GM12891 (cell line): ENCODE measurements around the gene OSER1.
A peak's percentile ranks its signal among the peaks of the same experiment; 100 is the strongest.

ENCODE experiments used
- DNase-seq: peaks from one replicate; pipeline ENCODE4 v3.0.0; 2011; ENCODE audit warnings: low spot score; ENCODE audit not compliant: insufficient read length
- FAIRE-seq: peaks from 2 replicates; lab custom pipeline; 2011; peaks lifted over from hg19 to GRCh38; lab: Jason Lieb, UNC
- PAX5 ChIP-seq: IDR thresholded peaks from 2 replicates; pipeline ENCODE4 v1.6.1; 2011; ENCODE audit warnings: low read length, moderate library complexity, mild to moderate bottlenecking; ENCODE audit not compliant: insufficient read depth, severe bottlenecking
- POLR2A ChIP-seq: IDR thresholded peaks from 2 replicates; pipeline ENCODE4 v1.6.1; 2011; ENCODE audit warnings: low read depth, low read length, control low read depth
- POLR2AphosphoS5 ChIP-seq: IDR thresholded peaks from 2 replicates; pipeline ENCODE4 v1.6.1; 2011; ENCODE audit warnings: low read depth, low read length, control low read depth
- POU2F2 ChIP-seq: IDR thresholded peaks from 2 replicates; pipeline ENCODE4 v1.6.1; 2011; ENCODE audit warnings: low read depth, mild to moderate bottlenecking, control low read depth, low read length, moderate library complexity
- SPI1 ChIP-seq: IDR thresholded peaks from 2 replicates; pipeline ENCODE4 v1.6.1; 2011; ENCODE audit warnings: low read depth, low read length, control low read depth
- TAF1 ChIP-seq: IDR thresholded peaks from 2 replicates; pipeline ENCODE4 v1.6.1; 2011; ENCODE audit warnings: low read depth, low read length, control low read depth

Gene OSER1

GRCh38 chr20:44218446-44218845, 7.9 kb upstream of the OSER1 start:
- FAIRE-seq (no peak), DNase-seq (no peak)
- TF ChIP-seq SPI1 (peak; percentile 12; the same call in 1 of the 2 replicates), POLR2A (no peak), PAX5 (no peak), TAF1 (no peak)

- no peak for TF ChIP-seq TAF1
- no peak for TF ChIP-seq POU2F2
- no peak for TF ChIP-seq POLR2A
- TF ChIP-seq PAX5, result no peak
- TF ChIP-seq SPI1, result no peak
- TF ChIP-seq POLR2AphosphoS5, result no peak
- DNase-seq (no peak), FAIRE-seq (peak; percentile 85)
Measured at GRCh38 chr20:44217342-44218092, 6.9 kb upstream of the OSER1 start.

DNA sequence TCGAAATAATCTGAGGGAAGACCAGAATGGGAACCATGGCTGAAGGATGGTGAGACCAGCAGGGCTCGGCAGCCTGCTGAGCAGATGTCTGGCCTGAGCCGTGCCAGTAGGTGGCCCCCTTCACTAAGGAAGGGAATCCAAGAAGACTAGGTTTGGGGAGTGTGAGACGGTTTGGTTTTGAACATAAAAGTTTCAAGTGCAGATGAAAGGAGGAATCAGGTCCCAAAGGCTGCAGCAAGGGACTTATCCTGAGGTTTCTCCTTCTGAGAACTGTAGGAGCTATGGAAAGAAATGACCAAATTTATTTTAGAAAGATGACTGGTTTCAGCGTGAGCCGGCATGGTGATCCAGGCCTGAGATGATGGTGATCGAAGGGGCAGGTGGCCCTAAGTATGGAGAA, 4.6 kb upstream of the OSER1 start:
- FAIRE-seq (peak; percentile 77), DNase-seq (peak; percentile 20)
- no peak for TF ChIP-seq PAX5
- no peak for TF ChIP-seq POU2F2

DNA sequence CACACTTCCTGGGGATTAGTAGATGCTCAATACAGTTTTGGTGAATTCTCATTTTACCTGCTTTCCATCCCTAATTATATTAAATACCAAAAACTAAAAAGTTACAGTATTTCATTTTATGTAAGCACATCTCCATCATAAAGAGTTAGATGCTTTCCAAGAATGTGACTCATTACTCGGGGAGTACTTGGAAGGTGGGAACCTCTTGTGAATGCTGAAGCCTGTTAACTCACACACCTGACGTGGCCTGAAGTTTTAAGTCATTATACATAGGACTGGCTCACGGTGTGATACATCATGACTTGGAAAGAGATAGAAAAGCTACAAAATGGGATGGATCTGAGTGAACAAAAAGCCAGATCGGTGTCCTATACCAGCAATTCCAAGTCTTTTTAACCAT, 2.2 kb upstream of the OSER1 start:
- TF ChIP-seq SPI1, result no peak
- TF ChIP-seq PAX5, result no peak
- no peak for TF ChIP-seq POLR2A
- no peak for TF ChIP-seq POU2F2
- no peak for TF ChIP-seq TAF1
- no peak for DNase-seq
- no peak for FAIRE-seq

- FAIRE-seq (no peak), DNase-seq (no peak)
- TF ChIP-seq TAF1, result 0 out of 2 replicates have a peak, but pooled peaks have one; percentile 61
- no peak for TF ChIP-seq POLR2A
Measured at GRCh38 chr20:44211177-44212039, 837 bp upstream of the OSER1 start.

DNA sequence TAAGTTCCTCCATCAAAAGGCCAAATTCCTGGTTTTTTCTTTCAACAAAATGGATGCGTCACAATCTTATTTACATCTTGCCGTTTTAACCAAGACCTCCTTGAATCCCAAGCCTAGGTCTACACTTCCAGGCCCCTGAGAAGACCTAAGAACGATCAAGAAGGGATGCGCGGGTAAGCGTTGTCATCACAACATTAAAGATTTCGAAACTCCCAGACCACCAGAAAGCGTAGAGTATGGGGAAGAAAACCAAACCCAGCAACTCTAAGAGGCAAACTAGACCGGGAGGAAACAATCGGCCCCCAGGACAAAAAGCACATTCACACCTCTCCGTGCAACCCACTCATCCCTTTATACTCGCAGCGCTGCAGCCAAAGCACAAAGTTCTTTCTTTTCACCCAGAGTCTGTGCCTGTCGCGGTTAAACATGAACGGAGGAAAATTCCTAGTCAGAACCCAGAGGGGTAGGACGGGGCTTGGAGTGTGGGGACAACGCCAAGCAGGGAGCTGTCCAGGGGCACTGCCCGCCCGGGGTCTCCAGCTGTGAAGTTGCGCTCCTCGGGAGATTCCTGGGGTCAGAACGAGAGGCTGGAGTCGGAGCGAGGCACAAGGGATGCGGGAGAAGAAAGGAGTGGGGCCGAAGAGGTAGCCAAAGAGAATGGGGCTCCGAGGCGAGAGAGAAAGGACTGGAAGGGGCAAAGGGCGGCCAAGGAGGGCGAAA, 725 bp downstream of the OSER1 start:
- no peak for DNase-seq
- no peak for FAIRE-seq
- TF ChIP-seq SPI1 (no peak; the same call in 1 of the 2 replicates), PAX5 (no peak), POLR2AphosphoS5 (no peak), POLR2A (no peak), POU2F2 (no peak), TAF1 (no peak)

- no peak for DNase-seq
- TF ChIP-seq TAF1 (no peak), POLR2A (no peak), PAX5 (no peak), POU2F2 (no peak), SPI1 (no peak), POLR2AphosphoS5 (no peak)
- FAIRE-seq, result peak; percentile 40
Measured at GRCh38 chr20:44208770-44209169, 1.8 kb downstream of the OSER1 start.

DNA sequence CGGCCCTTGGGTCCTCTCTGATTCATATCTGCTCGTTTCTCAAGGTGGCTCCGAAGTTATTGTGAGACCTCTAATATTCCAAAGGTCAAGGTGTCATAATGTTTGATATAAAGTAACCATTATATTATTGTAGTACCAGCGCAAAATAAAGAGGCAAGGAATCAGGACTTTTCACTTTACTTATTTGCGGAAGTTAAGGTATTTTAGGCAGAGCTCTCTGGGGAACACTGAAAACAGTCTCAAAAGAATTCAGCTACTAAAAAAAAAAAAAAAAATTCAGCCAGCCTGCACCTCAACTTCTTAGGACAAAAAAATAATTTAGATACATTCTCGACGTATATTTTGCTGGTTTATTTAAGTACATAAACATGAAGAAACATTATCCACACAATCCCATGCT, 2.4 kb downstream of the OSER1 start:
- no peak for FAIRE-seq
- no peak for DNase-seq
- TF ChIP-seq TAF1 (no peak), POLR2AphosphoS5 (no peak), POLR2A (no peak), SPI1 (no peak), PAX5 (no peak), POU2F2 (no peak)

DNA sequence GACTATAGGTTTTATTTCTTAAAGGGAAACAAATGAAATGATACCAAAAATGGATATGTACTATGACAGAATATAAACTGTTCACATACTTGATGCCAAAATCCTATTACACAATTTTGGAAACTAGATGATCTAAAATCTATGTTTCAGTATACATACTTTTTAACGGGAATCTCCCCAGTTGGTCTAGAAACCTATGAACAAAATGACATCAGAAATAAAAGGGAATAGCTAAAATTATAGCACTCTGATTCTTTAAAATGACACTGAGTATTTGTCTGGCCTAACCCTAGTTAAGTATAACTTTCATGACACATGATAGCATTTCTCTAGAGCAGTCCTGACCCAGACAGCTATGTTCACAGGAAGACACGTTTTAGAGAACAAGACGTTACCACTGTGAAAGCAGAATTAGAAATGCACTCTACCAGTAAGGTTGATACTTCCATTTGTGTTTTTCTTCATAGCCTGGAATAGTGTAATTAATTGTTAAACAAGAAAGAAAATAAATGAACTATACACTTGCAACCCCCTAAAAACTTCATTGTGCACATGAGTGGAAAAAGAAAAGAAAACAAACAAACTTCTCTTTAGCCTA, 3.3 kb downstream of the OSER1 start:
- DNase-seq, result no peak
- FAIRE-seq, result no peak
- TF ChIP-seq POLR2AphosphoS5 (no peak), SPI1 (no peak), POLR2A (no peak)
